Activated CD8-positive, alpha-beta memory T cell treated with anti-CD3 and anti-CD28 coated beads for 48 hours (primary cell): ENCODE data around the gene MYH11.
A peak's percentile ranks its signal among the peaks of the same experiment; 100 is the strongest.

Experiments used
- DNase-seq, 3 experiments: peaks; one replicate each; pipeline ENCODE4 v3.0.0-alpha.2; 2020; ENCODE audit warnings: low read depth in 2 of 3, low spot score in 2 of 3

Gene MYH11

DNA sequence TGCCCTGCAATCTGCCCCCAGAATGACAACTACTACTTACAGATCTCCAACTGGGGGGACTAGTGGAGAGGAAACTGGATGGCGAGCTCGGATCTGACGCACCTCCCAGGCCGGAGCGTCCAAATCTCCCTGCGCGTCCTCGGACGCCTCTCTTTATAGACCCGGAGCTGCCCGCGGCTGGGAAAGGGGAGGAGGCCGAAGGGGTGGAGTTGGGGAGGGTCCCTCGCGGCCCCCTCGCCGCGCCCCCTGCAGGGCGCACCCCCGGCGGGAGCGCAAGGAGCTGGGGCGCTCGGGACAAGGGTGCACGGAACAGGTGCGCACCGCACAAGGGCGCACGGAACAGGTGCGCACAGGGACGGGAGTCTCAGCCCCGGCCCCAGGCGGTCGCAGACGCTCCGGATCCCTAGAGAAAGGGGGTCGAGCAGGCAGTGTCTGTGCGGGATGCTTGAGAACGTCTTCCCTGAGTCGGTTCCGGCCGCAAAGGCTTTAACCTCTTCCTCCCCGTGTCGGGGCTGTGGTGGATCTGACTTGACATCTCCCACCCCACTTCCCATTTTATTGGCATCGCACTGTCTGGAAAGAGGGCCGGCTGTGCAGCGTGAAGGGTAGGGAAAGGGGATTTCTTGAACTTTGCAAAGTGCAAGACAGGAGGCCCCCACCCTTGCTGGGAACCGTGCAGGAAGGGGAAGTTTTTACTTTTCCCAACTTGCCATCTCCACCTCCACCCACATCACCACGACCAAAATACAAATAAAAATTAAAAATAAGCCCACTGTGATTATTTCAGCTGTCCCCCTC lies at the start of gene MYH11:
Gene MYH11 (minus strand): TSS at position 128 of the 798 bp plus-strand sequence. CDS start 18,776 bp downstream, outside the sequence.
- DNase-seq = no peak

DNA sequence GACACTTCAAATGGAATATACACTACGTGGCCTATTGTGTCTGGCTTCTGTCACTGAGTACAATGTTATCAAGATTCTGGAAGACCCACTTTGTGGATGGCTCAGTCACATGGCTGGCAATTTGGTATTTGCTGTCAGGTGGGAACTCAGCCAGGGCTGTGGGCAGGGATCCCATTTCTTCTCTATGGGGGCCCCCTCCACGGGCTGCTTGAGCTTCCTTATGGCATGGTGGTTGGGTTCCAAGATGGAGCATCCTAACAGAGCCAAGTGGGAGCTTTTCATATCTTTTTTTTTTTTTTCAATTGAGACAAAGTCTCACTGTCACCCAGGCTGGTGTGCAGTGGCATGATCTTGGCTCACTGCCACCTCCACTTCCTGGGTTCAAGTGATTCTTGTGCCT lies 49.6 kb upstream of the MYH11 start:
- DNase-seq = no peak

- no peak for DNase-seq
Observed at GRCh38 chr16:15903960-15904359, 47.1 kb upstream of the MYH11 start.

DNA sequence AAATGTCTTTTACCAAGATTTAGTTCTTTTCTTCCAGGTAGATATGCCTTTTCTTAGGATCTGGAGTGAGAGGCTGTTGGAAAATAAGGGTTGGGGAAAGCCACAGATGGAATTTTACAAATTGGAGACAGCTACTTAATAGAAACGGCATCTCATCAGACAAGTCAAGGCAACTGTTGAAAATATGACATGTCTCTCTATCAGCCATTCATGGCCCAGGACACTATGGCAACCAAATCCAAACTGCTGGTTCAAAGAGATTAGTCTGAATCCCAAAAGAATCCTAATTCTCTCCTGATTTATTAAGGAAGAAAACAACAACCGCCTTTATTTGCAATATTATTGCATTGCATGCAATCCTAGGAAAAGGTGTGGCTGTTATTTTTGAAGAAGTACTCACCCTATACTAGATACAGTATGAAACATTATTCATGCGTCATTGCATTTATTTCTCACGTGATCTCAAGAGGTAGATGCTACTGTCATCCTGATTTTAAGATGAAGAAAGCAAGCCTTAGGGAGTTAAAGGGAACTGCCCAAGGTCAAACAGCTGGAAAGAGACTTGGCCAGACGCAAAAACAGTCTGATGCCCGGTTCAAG lies 44.2 kb upstream of the MYH11 start:
- DNase-seq = no peak

DNA sequence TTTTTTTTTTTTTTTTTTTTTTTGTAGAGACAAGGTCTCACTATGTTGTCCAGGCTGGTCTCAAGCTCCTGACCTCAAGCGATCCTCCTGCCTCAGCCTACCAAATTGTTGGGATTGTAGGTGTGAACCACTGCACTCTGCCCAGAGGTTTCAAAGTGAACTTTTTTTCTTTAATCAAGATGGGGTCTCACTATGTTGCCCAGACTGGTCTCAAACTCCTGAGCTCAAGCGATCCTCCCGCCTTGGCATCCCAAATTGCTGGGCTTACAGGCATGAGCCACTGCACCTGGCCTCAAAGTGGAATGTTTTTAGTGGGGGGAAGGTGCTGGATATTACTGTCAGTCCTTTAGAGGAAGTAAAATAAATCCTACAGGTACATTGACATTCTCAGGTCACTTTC lies 43.5 kb upstream of the MYH11 start:
- DNase-seq = no peak

DNA sequence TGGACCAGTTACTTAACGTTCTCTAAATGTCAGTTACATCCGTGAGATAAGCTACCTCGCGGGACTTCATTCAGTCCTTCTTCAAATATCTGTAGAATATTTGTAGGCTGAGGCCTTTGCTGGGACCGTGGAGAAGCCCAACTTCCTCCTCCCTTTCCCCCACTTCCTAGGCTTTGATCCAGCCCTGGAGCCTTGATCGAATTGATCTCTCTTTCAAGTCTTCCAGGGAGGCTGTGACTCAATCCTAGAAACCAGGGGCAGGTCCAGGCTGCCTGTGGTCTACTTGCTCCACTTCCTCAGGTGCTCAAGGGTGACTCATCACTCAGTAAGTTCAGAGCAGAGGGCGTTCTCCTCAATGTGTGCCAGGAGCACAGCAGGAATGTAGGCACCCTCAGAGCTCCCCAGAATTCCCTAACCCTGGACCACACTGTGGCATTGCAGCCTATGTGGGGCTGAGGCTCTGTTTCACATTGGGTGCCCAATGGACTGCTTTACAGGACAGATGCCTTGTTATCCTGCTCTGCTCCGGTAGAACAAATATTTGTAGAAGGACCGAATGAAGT lies 42.8 kb upstream of the MYH11 start:
- peak in 1 of 3 experiments; percentile 16 for DNase-seq

DNA sequence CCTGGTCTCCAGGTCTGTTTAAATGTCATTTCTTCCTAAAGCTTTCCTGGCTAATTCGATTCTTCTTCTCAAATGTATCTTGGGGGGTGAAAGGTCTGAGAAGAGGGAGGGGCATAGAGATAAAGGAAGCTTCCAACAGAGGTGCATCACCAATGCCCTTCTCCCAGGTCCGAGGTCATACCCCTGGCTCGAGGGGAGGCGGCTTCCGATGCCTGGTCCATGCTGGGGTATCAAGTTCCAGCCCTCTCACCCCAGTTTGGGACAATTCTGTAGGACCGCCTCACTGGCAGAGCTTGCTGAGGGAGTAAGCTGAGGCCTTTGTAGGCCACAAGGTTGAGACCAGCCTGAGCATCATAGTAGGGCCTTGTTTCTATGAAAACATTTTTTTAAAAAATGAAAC lies 41.8 kb upstream of the MYH11 start:
- no peak for DNase-seq

- peak in 1 of 3 experiments; percentile 19 for DNase-seq
Observed at GRCh38 chr16:15897834-15898254, 41.0 kb upstream of the MYH11 start.

- DNase-seq = no peak
Observed at GRCh38 chr16:15897121-15897780, 40.4 kb upstream of the MYH11 start.

DNA sequence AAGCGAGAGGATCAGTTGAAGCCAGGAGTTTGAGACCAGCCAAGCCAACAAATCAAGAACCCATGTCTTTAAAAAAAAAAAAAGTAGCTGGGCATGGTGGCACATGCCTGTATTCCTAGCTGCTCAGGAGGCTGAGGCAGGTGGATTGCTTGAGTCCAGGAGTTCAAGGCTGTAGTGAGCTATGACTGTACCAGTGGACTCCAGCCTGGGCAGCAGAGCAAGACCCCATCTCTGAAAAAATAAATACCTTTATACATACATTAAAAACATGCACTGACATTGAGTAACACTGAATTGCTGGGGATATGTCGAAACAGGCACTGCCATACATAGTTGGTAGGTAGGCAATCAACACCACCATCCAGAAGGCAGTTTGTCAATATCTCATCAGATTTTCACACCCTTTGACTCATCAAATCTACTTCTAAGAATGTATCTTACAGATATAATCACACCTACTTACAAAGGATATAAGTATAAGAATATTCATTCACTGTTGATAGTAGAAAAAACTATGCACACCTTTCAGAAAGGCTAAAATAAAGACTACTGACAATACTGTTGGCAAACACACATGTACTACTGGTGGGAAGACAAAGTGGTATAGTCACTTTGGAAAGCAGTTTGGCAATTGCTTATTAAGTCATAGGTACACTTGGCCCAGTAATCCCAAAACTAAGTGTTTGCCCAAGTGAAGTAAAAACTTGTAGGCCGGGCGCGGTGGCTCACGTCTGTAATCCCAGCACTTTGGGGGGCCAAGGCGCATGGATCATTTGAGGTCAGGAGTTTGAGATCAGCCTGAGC lies 37.9 kb upstream of the MYH11 start:
- no peak for DNase-seq

DNA sequence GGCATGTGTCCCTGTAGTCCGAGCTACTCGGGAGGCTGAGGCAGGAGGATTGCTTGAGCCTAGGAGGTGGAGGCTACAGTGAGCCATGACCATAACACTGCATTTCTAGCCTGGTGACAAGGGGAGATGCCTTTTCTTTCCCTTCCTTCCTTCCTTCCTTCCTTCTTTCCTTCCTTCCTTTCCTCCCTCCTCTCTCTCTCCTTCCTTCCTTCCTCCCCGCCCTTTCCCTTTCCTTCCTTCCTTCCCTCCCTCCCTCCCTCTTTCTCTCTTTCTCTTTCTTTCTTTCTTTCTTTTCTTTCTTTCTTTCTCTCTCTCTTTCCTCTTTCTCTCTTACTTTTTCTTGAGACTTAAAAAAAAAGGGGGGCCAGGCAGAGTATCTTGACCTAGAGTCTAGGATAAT lies 34.7 kb upstream of the MYH11 start:
- DNase-seq = no peak

GRCh38 chr16:15888072-15888976 lies 31.5 kb upstream of the MYH11 start, which contains the start of gene CEP20:
CEP20 (minus strand) TSS chr16:15888603; CDS start chr16:15888585, 18 bp downstream.
- peak; percentile 96 to 99 (median 98) for DNase-seq

GRCh38 chr16:15887283-15887682 lies 30.5 kb upstream of the MYH11 start:
- no peak for DNase-seq

DNA sequence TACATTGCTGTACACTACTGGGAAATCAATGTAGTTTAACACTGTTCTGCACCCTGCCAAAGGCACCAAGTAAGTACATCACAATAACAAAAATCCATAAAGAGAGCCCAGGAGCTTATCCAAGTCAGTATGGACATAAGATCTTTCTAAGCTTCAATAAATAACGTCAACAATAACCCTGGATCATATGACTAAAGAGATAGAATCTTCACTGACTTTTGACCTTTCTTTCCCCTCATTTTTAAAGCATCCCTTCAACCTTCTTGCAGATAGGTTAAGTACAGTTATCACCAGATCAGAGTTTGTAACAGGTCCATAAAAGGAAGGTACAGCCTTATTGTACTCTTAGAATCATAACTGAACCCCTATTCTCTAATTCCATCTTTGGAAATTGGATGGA lies 29.2 kb upstream of the MYH11 start:
- no peak for DNase-seq

DNA sequence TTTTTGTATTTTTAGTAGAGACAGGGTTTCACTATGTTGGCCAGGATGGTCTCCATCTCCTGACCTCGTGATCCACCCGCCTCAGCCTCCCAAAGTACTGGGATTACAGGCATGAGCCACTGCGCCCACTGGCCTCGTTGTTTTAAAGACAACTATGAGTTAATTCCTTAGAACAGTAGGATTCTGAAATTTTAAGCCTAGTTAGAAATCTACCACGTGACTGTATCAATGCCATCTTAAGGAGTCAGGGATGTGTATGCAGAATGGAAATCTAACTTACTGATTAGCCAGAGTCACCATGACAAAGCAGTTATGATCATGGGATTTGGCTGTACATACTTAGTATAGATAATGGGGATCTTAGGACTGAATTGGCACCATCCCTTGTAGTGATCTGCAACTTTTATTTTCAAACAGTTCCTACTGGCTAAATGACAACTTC lies 28.8 kb upstream of the MYH11 start:
- DNase-seq = no peak

GRCh38 chr16:15882563-15882962 lies 25.7 kb upstream of the MYH11 start:
- DNase-seq = no peak

GRCh38 chr16:15881794-15882379 lies 25.1 kb upstream of the MYH11 start:
- DNase-seq = no peak

DNA sequence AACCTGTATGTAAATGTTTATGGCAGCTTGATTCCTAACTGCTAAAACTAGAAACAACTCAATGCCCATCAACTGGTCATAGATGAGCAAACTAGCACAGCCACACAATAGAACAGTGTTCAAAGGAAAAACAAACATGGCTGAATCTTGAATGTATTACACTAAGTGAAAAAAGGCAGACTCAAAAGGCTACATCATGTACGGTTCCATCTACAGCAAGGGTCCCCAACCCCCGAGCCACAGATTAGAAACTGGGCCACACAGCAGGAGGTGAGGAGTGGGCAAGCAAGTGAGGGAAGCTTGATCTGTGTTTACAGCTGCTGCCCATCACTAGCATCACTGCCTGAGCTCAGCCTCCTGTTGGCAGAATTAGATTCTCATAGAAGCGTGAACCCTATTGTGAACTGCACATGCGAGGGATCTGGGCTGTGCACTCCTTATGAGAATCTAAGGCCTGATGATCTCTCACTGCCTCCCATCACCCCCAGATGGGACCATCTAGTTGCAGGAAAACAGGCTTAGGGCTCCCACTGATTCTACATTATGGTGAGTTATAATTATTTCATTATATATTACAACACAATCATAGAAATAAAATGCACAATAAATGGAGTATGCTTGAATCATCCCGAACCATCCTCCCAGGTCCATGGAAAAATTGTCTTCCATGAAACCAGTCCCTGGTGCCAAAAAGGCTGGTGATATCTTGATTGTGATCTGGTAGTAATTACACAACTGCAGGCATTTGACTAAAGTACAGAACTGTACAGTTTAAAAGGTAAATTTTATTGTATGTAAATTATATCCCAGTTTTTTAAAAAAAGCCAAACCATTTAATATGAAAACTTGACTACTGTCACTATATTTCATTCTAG lies 23.8 kb upstream of the MYH11 start:
- DNase-seq = no peak
